ENCODE results near the gene NINJ1.

NINJ1 gene

GRCh38 chr9:93132287-93132927 lies 1.6 kb downstream of the NINJ1 start:
- ATAC-seq, result no peak

- ATAC-seq, result no peak
These were observed 2.3 kb downstream of the NINJ1 start for GRCh38 chr9:93131599-93132286.

GRCh38 chr9:93130861-93131481 lies 3.1 kb downstream of the NINJ1 start:
- ATAC-seq, result no peak

GRCh38 chr9:93129691-93130500 lies 4.2 kb downstream of the NINJ1 start:
- ATAC-seq, result no peak

- no peak for ATAC-seq
These were observed 4.8 kb downstream of the NINJ1 start for GRCh38 chr9:93129286-93129685.

- no peak for ATAC-seq
These were observed 5.3 kb downstream of the NINJ1 start for GRCh38 chr9:93128715-93129224.

- ATAC-seq, result no peak
These were observed 5.9 kb downstream of the NINJ1 start for GRCh38 chr9:93128011-93128714.

GRCh38 chr9:93127395-93127911 lies 6.6 kb downstream of the NINJ1 start:
- ATAC-seq, result no peak

- no peak for ATAC-seq
These were observed 7.2 kb downstream of the NINJ1 start for GRCh38 chr9:93126825-93127368.

GRCh38 chr9:93126151-93126781 lies 7.8 kb downstream of the NINJ1 start:
- no peak for ATAC-seq

- ATAC-seq, result no peak
These were observed 8.6 kb downstream of the NINJ1 start for GRCh38 chr9:93125331-93125894.

GRCh38 chr9:93124793-93125192 lies 9.3 kb downstream of the NINJ1 start:
- ATAC-seq, result no peak

- no peak for ATAC-seq
These were observed 10.3 kb downstream of the NINJ1 start for GRCh38 chr9:93123561-93124283.

GRCh38 chr9:93122721-93123221 lies 11.3 kb downstream of the NINJ1 start:
- ATAC-seq, result no peak

- no peak for ATAC-seq
These were observed 12.5 kb downstream of the NINJ1 start for GRCh38 chr9:93121316-93122241.

GRCh38 chr9:93120846-93121315 lies 13.2 kb downstream of the NINJ1 start:
- ATAC-seq, result no peak

GRCh38 chr9:93119953-93120845 lies 13.9 kb downstream of the NINJ1 start:
- peak; percentile 73 to 80 for ATAC-seq

- ATAC-seq, result no peak
These were observed 14.4 kb downstream of the NINJ1 start for GRCh38 chr9:93119703-93119952.
